ENCODE results near the gene RASAL1. TPM values are rescaled to one million over a fixed set of nuclear protein-coding genes. Genes with fewer than 3 reads are reported as not detected.

Gene RASAL1
- total RNA-seq, 1 donor from 2014 or later, result 2.2 TPM

DNA sequence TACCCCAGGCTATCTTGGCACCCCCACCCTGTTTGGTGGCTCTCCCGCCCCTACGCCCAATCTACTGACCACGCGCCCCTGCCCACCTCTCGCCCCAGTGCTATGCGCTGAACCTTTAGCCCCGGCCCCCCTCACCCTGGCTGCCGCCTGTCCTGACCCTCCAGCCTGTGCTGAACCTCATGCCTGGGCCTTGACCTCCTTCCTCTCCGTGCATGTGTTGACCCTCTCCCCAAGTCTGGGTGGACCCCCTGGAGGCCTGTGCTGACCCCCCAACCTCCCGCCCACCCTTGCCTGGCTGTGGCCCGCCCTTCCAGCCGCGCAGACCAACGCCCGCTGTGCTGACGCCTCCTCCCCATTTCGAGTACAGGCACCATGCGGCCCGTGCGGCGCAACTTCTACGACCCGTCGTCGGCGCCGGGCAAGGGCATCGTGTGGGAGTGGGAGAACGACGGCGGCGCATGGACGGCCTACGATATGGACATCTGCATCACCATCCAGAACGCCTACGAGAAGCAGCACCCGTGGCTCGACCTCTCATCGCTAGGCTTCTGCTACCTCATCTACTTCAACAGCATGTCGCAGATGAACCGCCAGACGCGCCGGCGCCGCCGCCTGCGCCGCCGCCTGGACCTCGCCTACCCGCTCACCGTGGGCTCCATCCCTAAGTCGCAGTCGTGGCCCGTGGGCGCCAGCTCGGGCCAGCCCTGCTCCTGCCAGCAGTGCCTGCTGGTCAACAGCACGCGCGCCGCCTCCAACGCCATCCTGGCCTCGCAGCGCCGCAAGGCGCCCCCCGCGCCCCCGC lies 58.3 kb downstream of the RASAL1 start:
- no peaks in the 10 kb centered on the region for H3K4me1 Mint-ChIP-seq (ENCODE audit: low read depth)
- H3K4me3 Mint-ChIP-seq (ENCODE audit: low read depth), result no peak overlapping the region
- intact Hi-C loops (cut with micrococcal nuclease), result no loop called here
- H3K27ac Mint-ChIP-seq, result no peak overlapping the region
- H3K36me3 Mint-ChIP-seq (ENCODE audit: low read depth), result no peaks in the 10 kb centered on the region
- no peaks in the 10 kb centered on the region for H3K27me3 Mint-ChIP-seq (ENCODE audit: low read depth)
- no peak for DNase-seq (ENCODE audit: low spot score)
- no peaks in the 10 kb centered on the region for H3K9me3 Mint-ChIP-seq

DNA sequence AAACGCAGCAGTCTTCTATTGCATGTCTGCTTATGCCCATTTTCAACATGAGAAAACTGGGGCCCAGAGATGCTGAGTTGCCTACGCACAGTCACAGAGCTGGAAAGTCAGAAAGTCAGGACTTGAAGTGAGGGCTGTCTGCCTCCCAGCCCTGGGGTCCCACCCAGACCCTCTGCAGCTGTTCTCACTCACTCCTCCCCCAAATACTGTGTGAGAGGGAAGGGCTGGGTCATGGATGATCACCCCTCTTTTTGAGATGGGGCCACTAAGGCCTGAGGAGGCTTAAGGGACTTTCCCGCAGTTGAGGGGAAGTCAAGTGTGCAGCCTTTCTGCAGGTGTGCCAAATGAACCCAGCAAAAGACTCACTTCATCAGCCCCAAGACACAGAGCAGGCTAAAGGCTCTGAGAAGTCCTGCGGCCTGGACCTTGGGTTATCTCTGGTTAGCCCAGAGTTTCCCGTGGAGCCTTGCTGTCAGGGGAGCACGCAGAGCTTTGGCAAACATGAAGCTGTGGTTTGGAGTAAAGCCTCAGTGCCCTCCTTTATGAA lies 60.4 kb downstream of the RASAL1 start:
- H3K4me3 Mint-ChIP-seq (ENCODE audit: low read depth), result no peak overlapping the region
- DNase-seq (ENCODE audit: low spot score), result no peak
- intact Hi-C loops (cut with micrococcal nuclease), result no loop called here
- H3K9me3 Mint-ChIP-seq, result no peaks in the 10 kb centered on the region
- H3K27ac Mint-ChIP-seq, result no peak overlapping the region
- no peaks in the 10 kb centered on the region for H3K4me1 Mint-ChIP-seq (ENCODE audit: low read depth)
- H3K27me3 Mint-ChIP-seq (ENCODE audit: low read depth), result no peaks in the 10 kb centered on the region
- H3K36me3 Mint-ChIP-seq (ENCODE audit: low read depth), result no peaks in the 10 kb centered on the region

DNA sequence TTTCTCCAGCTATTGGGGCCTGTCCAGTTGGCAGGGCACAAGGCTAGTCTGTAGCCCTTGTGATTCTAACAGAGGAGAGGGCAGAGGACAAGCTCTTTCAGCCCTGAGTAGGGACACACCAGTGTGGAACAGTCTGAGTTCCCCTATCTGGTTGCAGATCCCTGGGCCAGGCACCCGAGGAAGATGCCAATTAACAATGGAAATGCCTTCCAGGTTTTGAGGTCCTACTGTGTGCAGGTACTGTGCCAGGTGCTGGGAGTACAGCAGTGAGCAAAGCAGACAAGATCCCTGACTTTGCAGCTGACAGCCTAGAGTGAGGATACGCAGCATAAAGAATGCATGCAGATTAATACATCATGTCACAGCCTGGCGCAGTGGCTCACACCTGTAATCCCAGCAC lies 62.0 kb downstream of the RASAL1 start:
- H3K27ac Mint-ChIP-seq, result no peak overlapping the region
- no peaks in the 10 kb centered on the region for H3K36me3 Mint-ChIP-seq (ENCODE audit: low read depth)
- no peak overlapping the region for H3K4me3 Mint-ChIP-seq (ENCODE audit: low read depth)
- H3K27me3 Mint-ChIP-seq (ENCODE audit: low read depth), result no peaks in the 10 kb centered on the region
- DNase-seq (ENCODE audit: low spot score), result no peak
- no peaks in the 10 kb centered on the region for H3K4me1 Mint-ChIP-seq (ENCODE audit: low read depth)
- no peaks in the 10 kb centered on the region for H3K9me3 Mint-ChIP-seq
- intact Hi-C loops (cut with micrococcal nuclease), result no loop called here

DNA sequence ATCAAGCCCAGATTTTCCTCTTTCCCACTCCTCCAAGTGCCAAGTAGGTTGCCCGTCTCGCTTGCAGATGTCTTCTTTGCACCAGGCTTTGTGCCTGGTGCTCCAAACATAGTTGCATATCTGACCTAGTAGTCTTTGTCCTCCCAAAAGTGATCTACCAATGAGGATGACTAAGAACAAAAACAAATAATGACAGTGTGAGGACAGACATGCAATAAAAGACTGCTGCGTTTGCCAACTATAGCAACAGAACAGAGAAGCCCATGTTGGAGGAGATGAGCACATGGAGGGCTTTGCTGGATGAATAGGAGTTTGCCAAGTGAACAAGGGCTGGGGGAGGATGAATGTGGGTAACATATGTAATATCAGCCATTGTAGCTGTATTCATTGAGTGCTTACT lies 63.4 kb downstream of the RASAL1 start:
- Mint-ChIP-seq H3K4me3 (ENCODE audit: low read depth) (no peak overlapping the region), H3K4me1 (ENCODE audit: low read depth) (no peaks in the 10 kb centered on the region)

DNA sequence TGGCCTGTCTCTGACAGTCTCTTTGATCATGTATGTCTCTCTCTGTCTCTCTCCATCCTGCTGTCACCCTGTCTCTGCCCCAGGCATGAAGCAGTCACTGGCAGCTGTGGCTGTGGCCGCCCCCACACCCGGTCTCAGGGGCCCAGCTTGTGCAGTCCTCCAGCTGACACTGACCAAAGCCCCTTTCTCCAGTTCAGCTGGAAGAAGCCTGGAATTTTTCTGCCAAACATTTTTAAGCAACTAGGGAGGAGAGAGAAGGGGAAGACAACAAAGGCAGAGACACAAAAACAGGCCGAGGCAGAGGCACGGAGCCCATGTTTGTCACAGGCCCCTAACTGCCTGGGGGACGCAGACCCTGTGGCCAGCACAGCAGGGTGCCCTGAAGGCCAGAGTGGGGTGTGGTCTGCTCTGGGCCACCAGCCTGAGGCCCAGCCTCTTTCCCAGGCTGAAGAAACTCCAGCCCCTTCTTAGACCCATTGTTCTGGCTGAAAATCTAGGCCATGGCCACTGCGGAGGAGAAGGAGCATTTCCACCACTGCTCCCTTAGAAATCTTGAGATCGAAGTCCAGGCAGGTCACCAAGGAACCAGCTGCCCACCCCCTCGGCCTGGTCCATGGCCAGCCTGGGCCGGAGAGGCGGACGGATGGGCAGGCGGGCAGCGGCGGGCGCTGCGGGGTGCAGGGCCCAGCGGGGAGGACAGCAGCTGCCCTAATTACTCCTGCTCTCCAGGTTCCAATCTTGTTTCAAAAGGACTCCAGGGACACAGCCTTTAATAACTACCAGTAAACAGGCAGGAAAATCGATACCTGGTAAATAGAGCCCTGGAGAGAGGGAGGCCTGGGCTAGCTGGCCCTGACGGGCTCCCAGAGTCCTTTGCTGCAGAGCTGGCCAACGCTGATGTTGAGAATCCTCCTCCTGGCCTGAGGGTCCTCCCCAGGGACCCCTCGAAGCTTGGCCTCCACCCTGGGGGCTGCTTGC lies 64.1 kb downstream of the RASAL1 start:
- intact Hi-C loops (cut with micrococcal nuclease), result no loop called here
- no peak overlapping the region for H3K27ac Mint-ChIP-seq
- no peak overlapping the region for H3K4me3 Mint-ChIP-seq (ENCODE audit: low read depth)
- H3K27me3 Mint-ChIP-seq (ENCODE audit: low read depth), result no peaks in the 10 kb centered on the region
- H3K4me1 Mint-ChIP-seq (ENCODE audit: low read depth), result no peaks in the 10 kb centered on the region
- DNase-seq (ENCODE audit: low spot score), result no peak
- no peaks in the 10 kb centered on the region for H3K9me3 Mint-ChIP-seq
- H3K36me3 Mint-ChIP-seq (ENCODE audit: low read depth), result no peaks in the 10 kb centered on the region

More for the DNA sequence above, 63.4 kb downstream of the RASAL1 start:
- Mint-ChIP-seq H3K27me3 (ENCODE audit: low read depth) (no peaks in the 10 kb centered on the region), H3K9me3 (no peaks in the 10 kb centered on the region), H3K27ac (no peak overlapping the region), H3K36me3 (ENCODE audit: low read depth) (no peaks in the 10 kb centered on the region)
- intact Hi-C loops (cut with micrococcal nuclease), result no loop called here
- DNase-seq (ENCODE audit: low spot score), result no peak

DNA sequence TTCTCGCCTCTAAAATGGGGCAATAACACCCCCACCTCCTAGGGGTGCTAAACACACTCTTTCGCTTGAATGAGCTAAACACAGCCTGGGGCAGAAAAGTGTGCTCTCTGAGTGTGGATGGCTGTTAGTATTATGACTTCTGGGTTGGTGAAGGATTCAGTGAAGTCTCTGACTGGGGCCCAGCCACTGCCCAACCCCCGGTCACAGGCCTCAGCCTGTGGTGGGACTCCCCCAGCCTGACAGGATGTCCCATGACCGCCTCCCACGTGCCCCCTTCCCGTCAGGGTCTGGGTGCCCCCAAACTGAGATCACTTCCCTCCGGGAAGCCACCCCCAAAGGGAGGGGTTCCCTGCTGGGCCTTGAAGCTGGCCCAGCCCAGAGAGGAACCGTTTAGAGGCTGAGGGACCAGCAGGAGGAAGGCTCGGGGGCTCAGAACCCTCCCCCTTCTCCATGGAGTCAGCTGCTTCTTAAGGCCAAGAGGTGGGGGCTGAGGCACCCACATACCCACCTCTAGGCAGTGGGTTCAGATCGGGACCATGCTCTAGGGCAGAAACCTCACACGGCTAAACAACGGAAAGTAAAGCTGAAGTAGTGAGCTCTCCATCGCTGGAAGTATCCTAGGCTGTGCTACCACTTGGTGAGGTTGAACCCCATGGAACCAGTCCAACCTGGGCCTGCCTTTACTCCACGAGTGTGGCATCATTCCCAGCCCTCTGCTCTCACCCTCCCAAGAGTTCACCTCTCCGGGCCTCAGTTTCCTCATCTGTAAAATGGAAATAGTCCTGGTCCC lies 65.2 kb downstream of the RASAL1 start:
- no peak for DNase-seq (ENCODE audit: low spot score)
- no peaks in the 10 kb centered on the region for H3K27me3 Mint-ChIP-seq (ENCODE audit: low read depth)
- H3K4me3 Mint-ChIP-seq (ENCODE audit: low read depth), result no peak overlapping the region
- H3K36me3 Mint-ChIP-seq (ENCODE audit: low read depth), result no peaks in the 10 kb centered on the region
- H3K27ac Mint-ChIP-seq, result no peak overlapping the region
- intact Hi-C loops (cut with micrococcal nuclease), result no loop called here
- H3K4me1 Mint-ChIP-seq (ENCODE audit: low read depth), result no peaks in the 10 kb centered on the region
- no peaks in the 10 kb centered on the region for H3K9me3 Mint-ChIP-seq

DNA sequence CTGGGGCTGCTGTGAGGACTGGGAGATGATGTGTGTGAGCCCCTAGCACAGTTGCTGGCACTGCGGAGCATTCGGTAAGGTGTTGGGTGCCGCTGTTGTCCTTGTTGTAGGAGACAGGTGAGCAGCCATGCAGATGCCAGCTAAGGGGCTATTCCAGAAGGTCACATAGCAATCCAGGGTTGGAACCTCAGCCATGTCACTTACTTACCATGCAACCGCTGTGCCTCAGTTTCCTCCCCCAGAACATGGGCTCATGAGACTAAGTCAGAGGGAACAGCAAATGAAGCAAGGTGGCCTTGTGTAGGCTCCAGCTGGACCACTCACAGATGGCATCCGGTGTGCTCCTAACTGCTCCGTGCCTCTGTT lies 65.8 kb downstream of the RASAL1 start:
- H3K27ac Mint-ChIP-seq, result no peak overlapping the region
- no peaks in the 10 kb centered on the region for H3K9me3 Mint-ChIP-seq
- no peaks in the 10 kb centered on the region for H3K4me1 Mint-ChIP-seq (ENCODE audit: low read depth)
- DNase-seq (ENCODE audit: low spot score), result no peak
- intact Hi-C loops (cut with micrococcal nuclease), result no loop called here
- no peaks in the 10 kb centered on the region for H3K27me3 Mint-ChIP-seq (ENCODE audit: low read depth)
- H3K36me3 Mint-ChIP-seq (ENCODE audit: low read depth), result no peaks in the 10 kb centered on the region
- H3K4me3 Mint-ChIP-seq (ENCODE audit: low read depth), result no peak overlapping the region

DNA sequence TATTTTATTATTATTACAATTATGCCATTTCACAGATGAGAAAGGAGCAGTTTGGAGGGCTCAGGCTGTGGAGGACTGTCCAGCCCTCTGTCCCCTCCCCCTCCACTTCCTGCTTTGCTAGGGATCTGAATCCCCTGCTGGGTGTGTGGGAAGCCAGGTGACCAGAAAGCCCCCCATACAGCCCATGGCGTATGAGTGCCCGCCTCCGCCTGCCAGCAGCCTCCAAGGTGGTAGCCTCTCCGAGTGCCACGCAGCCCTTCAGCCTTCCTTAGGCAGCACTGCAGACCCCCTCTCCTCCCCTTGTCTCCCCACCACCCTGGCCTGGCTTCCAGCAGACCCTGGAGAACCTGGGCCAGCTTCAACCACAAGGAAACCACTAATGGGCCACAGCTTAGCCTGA lies 66.4 kb downstream of the RASAL1 start:
- no peaks in the 10 kb centered on the region for H3K36me3 Mint-ChIP-seq (ENCODE audit: low read depth)
- H3K4me3 Mint-ChIP-seq (ENCODE audit: low read depth), result no peak overlapping the region
- no peak for DNase-seq (ENCODE audit: low spot score)
- no peaks in the 10 kb centered on the region for H3K27me3 Mint-ChIP-seq (ENCODE audit: low read depth)
- no peak overlapping the region for H3K27ac Mint-ChIP-seq
- no peaks in the 10 kb centered on the region for H3K4me1 Mint-ChIP-seq (ENCODE audit: low read depth)
- no peaks in the 10 kb centered on the region for H3K9me3 Mint-ChIP-seq
- intact Hi-C loops (cut with micrococcal nuclease), result no loop called here

DNA sequence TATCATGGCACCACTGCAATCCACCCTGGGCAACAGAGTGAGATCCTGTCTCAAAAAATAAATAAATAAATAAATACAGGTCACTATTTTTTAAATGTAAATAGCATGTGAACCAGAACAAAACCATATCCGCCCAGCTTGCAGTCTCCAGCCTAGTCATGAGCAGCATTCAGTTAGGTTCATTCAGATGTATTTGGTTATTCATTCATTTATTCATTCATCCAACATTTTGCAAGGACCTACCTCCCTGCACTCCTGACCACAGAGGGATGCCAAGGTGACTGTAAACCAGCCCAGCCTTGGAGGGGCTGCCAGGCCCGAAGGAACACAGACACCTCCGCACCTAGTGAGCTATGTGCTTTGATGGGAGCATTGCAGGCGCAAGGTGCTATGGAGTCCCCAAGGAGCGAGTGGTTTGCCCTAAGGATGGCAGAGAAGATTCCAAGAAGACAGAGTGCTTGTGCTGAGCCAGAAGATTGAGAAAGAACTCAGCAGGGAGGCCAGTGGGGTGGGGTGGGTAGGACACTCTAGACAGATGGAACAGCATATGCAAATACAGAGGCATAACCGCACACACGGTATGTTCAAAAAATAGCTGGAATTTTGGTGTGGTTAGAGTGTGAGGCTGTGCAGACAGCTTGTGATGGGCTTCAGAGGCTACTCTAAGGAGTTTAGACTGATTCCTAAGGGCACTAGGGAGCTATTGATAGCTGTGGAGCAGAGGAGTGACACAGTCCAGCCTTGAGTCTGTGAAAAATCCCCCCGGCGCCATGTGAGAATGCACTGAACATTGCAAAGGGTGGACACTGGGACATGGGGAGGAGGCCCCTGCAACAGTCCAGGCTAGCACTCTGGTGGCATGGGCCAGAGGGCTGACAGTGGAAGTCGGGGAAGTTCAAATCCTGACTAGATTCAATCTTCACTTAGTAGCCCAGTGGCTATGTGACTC lies 67.3 kb downstream of the RASAL1 start:
- Mint-ChIP-seq H3K36me3 (ENCODE audit: low read depth) (no peaks in the 10 kb centered on the region), H3K27me3 (ENCODE audit: low read depth) (no peaks in the 10 kb centered on the region), H3K9me3 (no peaks in the 10 kb centered on the region), H3K4me1 (ENCODE audit: low read depth) (no peaks in the 10 kb centered on the region), H3K4me3 (ENCODE audit: low read depth) (no peak overlapping the region), H3K27ac (no peak overlapping the region)
- intact Hi-C loops (cut with micrococcal nuclease), result no loop called here
- DNase-seq (ENCODE audit: low spot score), result no peak

DNA sequence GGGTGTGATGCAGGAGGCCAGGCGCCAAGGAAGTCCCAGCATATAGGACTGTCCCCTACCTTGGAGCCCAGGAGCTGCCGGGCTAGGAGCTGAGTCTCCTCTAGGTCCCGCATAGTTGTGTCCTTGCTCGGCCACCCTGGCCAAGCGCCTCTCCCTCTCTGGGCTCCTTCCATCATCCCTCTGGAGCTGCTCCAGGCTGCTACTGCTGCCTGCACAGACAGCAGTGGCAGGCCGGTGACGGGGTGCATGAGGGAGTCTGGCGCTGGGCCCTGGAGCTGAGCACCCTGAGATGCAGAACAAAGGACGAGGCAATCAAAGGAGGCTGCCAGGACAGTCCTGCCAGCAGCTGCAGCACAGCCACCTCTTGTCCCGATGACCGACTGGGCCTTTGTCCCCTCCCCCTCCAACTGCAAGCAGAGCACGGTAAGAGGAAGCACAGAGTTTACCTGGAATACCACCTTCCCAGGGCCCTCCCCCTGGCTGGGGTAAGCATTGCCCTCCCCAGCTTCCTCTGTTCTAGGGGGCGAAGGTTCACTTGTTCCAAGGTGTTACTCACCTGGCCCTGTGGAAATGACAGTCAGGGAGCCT lies 68.7 kb downstream of the RASAL1 start:
- Mint-ChIP-seq H3K36me3 (ENCODE audit: low read depth) (no peaks in the 10 kb centered on the region), H3K27me3 (ENCODE audit: low read depth) (no peaks in the 10 kb centered on the region), H3K27ac (no peak overlapping the region), H3K4me1 (ENCODE audit: low read depth) (no peaks in the 10 kb centered on the region), H3K4me3 (ENCODE audit: low read depth) (no peak overlapping the region), H3K9me3 (no peaks in the 10 kb centered on the region)
- intact Hi-C loops (cut with micrococcal nuclease), result no loop called here
- DNase-seq (ENCODE audit: low spot score), result no peak

DNA sequence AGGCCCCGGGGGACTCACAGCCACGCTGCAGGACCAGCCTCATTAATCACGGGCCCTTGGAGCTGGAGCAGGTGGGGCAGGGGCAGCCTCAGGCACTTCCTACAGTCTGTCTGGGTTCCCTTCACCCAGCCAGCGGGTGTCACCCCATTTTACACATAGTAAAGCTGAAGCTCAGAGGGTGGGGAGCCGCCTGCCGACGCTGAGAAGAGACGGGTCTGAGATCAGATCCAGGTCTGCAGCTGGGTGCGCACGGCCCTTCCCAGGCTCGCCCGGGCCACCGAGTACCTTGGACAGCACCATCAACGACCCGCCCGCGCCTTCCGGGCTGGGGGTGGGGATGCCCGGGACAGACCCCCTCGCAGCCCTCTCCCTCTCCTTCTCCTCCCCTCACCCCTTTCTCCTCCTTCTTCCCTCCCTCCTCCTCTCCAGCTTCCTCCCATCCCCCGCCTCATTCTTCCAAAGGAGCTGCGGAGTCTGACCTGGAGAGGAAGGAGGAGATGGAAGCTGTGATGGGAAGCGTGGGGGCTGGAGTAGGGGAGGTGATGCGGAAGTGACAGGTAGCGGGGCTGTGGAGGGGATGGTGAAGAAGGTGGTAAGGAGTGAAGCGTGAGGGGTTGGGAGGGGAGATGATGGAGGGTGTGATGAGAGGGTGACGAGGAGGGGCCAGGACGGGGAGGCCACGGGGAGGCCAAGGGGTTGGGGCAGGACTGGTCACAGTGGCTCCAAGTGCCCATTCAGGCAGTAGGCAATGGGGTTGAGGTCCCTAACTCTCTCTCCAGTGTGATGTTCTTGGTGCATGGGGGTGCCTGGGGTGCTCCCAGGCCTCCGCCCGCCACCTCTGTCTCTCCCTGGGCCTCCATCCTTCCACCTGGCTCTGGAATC lies 70.2 kb downstream of the RASAL1 start:
- Mint-ChIP-seq H3K27ac (no peak overlapping the region), H3K36me3 (ENCODE audit: low read depth) (no peaks in the 10 kb centered on the region), H3K9me3 (no peaks in the 10 kb centered on the region), H3K27me3 (ENCODE audit: low read depth) (no peaks in the 10 kb centered on the region), H3K4me3 (ENCODE audit: low read depth) (no peak overlapping the region), H3K4me1 (ENCODE audit: low read depth) (no peaks in the 10 kb centered on the region)
- no peak for DNase-seq (ENCODE audit: low spot score)
- intact Hi-C loops (cut with micrococcal nuclease), result no loop called here
